ENCODE data around the gene TRMT112. TPM values are rescaled to one million over a fixed set of nuclear protein-coding genes. Genes with fewer than 3 reads are reported as not detected.

Gene TRMT112
- total and polyA plus RNA-seq, 4 donors, result 52.5 to 137 (median 131) TPM

DNA sequence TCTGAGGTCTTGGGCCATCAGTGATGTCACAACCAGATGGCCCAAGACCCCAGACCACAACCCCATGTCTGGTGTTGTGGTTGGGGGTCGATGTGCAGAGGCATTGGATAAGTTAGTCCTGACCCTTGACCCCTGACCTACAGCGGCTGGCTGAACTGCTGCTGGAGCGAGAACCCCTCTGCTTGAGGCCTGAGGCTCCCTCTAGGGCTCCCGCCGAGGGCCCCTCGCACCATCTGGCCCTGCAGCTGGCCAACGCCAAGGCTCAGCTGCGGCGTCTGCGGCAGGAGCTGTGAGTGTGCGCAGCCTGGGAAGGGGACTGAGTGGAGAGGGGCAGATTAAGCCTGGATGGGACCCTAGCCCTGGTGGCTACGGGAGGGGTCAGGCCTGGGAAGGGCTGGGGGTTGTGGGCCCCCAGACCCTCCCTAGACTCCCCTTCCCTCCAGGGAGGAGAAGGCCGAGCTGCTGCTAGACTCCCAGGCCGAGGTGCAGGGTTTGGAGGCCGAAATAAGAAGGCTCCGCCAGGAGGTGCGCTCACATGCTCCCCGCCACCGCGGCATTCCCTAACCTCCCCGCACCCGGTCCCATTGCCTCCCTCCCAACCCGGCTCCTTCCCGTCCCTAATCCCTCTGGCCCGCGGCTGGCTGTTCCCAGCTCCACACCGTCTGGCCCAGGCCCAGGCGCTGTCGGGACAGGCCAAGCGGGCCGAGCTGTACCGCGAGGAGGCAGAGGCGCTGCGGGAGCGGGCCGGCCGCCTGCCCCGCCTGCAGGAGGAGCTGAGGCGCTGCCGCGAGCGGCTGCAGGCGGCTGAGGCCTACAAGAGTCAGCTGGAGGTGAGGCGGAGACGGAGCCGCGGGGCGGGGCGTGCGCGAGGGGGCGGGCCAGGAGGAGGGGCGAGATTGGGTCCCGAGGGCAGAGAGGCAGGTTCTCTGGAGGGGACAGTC, 24.8 kb upstream of the TRMT112 start (continued):
- TF ChIP-seq HNF4G (IDR thresholded peaks at IDR 0.05), result no peak

DNA sequence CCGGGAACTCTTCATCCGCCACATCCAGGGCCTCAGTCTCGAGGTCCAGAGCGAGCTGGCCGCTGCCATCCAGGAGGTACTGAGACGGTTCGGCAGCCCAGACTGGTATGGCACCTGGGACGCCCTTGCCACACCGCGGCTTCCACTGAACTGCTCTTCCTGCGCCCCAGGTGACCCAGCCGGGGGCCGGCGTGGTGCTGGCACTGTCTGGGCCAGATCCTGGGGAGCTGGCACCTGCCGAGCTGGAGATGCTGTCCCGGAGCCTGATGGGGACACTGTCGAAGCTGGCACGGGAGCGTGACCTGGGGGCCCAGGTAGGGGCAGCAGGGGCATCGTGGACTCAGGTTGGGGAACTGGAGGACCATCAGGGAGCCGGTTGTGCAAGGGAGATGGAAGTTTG, 24.1 kb upstream of the TRMT112 start:
- WGBS, result 85% methylated on average over 21 of the region's 21 CpGs
- DNase-seq (ENCODE audit: low spot score), result no peak
- Histone ChIP-seq H3K4me3 (ENCODE audit: low read depth in 1 of 3, low read length in 3 of 3) (no peak overlapping the region), H3K36me3 (ENCODE audit: control insufficient read depth in 4 of 4, insufficient read depth in 3 of 4, low read depth in 1 of 4, low read length in 3 of 4) (no peaks in the 10 kb centered on the region), H3K27ac (ENCODE audit: low read depth in 1 of 2, low read length in 2 of 2) (no peak overlapping the region), H3K9ac (ENCODE audit: low read depth in 1 of 2, low read length in 2 of 2) (no peak overlapping the region), H3K27me3 (ENCODE audit: control insufficient read depth in 4 of 4, insufficient read depth in 4 of 4, low read length in 3 of 4) (no peaks in the 10 kb centered on the region), H3K9me3 (ENCODE audit: control insufficient read depth in 4 of 4, low read length in 3 of 4) (no peaks in the 10 kb centered on the region), H3K4me1 (ENCODE audit: control insufficient read depth in 4 of 4, insufficient read depth in 4 of 4, low read length in 3 of 4) (peaks cover 0 to 12% (median 7%) of the 10 kb centered on the region in 4 donors)
- TF ChIP-seq CTCF (IDR thresholded peaks at IDR 0.05; ENCODE audit: low read depth, low read length, missing input control), result no peak
- TF ChIP-seq REST (IDR thresholded peaks at IDR 0.05), result no peak
- no peak for TF ChIP-seq ZBTB33 (IDR thresholded peaks at IDR 0.05)
- TF ChIP-seq SP1 (IDR thresholded peaks at IDR 0.05), result no peak
- TF ChIP-seq HNF4A (conservative IDR thresholded peaks at IDR 0.05), result no peak
- TF ChIP-seq NR2F2 (IDR thresholded peaks at IDR 0.05), result no peak
- no peak for TF ChIP-seq RXRA (IDR thresholded peaks at IDR 0.05)
- TF ChIP-seq FOXA1 (IDR thresholded peaks at IDR 0.05), result no peak
- TF ChIP-seq HNF4G (IDR thresholded peaks at IDR 0.05), result no peak
- no peak for TF ChIP-seq GABPA (IDR thresholded peaks at IDR 0.05 in 1 of 2, conservative IDR thresholded peaks at IDR 0.05 in 1 of 2)
- TF ChIP-seq RAD21 (IDR thresholded peaks at IDR 0.05), result no peak
- TF ChIP-seq, protein P1, sequence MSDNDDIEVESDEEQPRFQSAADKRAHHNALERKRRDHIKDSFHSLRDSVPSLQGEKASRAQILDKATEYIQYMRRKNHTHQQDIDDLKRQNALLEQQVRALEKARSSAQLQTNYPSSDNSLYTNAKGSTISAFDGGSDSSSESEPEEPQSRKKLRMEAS (IDR thresholded peaks at IDR 0.05), result no peak

Measured in liver (tissue), 9 donors.